CD4-positive, alpha-beta memory T cell (primary cell): ENCODE results near the gene RUNX2. TPM values are rescaled to one million over a fixed set of nuclear protein-coding genes. Genes with fewer than 3 reads are reported as not detected.

Experiments
- CTCF ChIA-PET: fragments of 350-600 bp; sonication (Branson Sonifier 250); formaldehyde crosslinking; loops from one replicate; lab custom pipeline; 2021; ENCODE audit warnings: inconsistent platforms; ENCODE audit not compliant: partially characterized antibody; lab: Charles Lee
- POLR2A ChIA-PET: fragments of 350-600 bp; sonication (Branson Sonifier 250); formaldehyde crosslinking; loops from one replicate; lab custom pipeline; 2021; ENCODE audit not compliant: partially characterized antibody; lab: Charles Lee
- DNase-seq, 5 donors: peaks; one replicate each; pipeline versions ENCODE4 v3.0.0 to v3.0.0-alpha.2; 2020 to 2022; ENCODE audit warnings: mixed read lengths in 1 of 5
- H3K27ac ChIP-seq: one replicate; pipeline ENCODE4 v1.7.0; 2013; ENCODE audit warnings: low read depth, low read length
- H3K27me3 ChIP-seq: 2 replicates; pipeline ENCODE4 v1.7.0; 2013; ENCODE audit warnings: mild to moderate bottlenecking, low read length, moderate library complexity; ENCODE audit not compliant: insufficient read depth
- H3K36me3 ChIP-seq: 2 replicates; pipeline ENCODE4 v1.7.0; 2013; ENCODE audit warnings: mild to moderate bottlenecking, low read length, moderate library complexity; ENCODE audit not compliant: insufficient read depth
- H3K4me1 ChIP-seq: 2 replicates; pipeline ENCODE4 v1.7.0; 2013; ENCODE audit warnings: mild to moderate bottlenecking, low read length, moderate library complexity; ENCODE audit not compliant: insufficient read depth
- H3K4me3 ChIP-seq, 2 donors: one replicate each; pipeline ENCODE4 v1.7.0; 2013; ENCODE audit warnings: low read length in 2 of 2, mild to moderate bottlenecking in 1 of 2
- H3K9me3 ChIP-seq, 2 donors: one replicate each; pipeline ENCODE4 v1.7.0; 2013; ENCODE audit warnings: low read length in 2 of 2, control low read depth in 1 of 2; ENCODE audit not compliant: control insufficient read depth in 1 of 2
- H3K27ac Mint-ChIP-seq, 7 donors: one replicate each; pipeline ENCODE4 v1.8.0; 2020 to 2021; ENCODE audit warnings: mixed read lengths in 7 of 7, mild to moderate bottlenecking in 6 of 7, inconsistent platforms in 3 of 7, moderate library complexity in 3 of 7
- H3K27me3 Mint-ChIP-seq, 2 donors: one replicate each; pipeline ENCODE4 v1.8.0; 2020 to 2021; ENCODE audit warnings: mixed read lengths in 2 of 2
- H3K36me3 Mint-ChIP-seq, 2 donors: one replicate each; pipeline ENCODE4 v1.8.0; 2020 to 2021; ENCODE audit warnings: mixed read lengths in 2 of 2, inconsistent platforms in 1 of 2, mild to moderate bottlenecking in 1 of 2
- H3K4me1 Mint-ChIP-seq, 4 donors: one replicate each; pipeline ENCODE4 v1.8.0; 2020 to 2021; ENCODE audit warnings: mixed read lengths in 4 of 4, mild to moderate bottlenecking in 1 of 4
- H3K4me3 Mint-ChIP-seq, 8 donors: one replicate each; pipeline ENCODE4 v1.8.0; 2020 to 2021; ENCODE audit warnings: mixed read lengths in 8 of 8, mild to moderate bottlenecking in 7 of 8, moderate library complexity in 6 of 8, inconsistent platforms in 3 of 8
- H3K9me3 Mint-ChIP-seq, 8 donors: one replicate each; pipeline ENCODE4 v1.8.0; 2020 to 2021; ENCODE audit warnings: mixed read lengths in 8 of 8, mild to moderate bottlenecking in 5 of 8, inconsistent platforms in 3 of 8, moderate library complexity in 1 of 8
- intact Hi-C: fragments of 100-400 bp; cut with micrococcal nuclease; formaldehyde crosslinking; loops from one replicate; pipeline ENCODE4 v1.15.1; 2023
- polyA plus RNA-seq, 2 donors: library from polyadenylated mRNA; unstranded; fragments of 300-500 nt; fragmentation: Illumina TruSeq; gene quantifications; one replicate each; pipeline ENCODE4 v1.2.3, GENCODE V29; 2021
- total RNA-seq, 2 experiments: library from RNA; stranded (reverse); gene quantifications; one replicate each; pipeline ENCODE4 v1.2.3, GENCODE V29; 2021

The RUNX2 gene
- total and polyA plus RNA-seq, 4 experiments from 2014 or later: 4.5 to 26.6 (median 23.3) TPM

DNA sequence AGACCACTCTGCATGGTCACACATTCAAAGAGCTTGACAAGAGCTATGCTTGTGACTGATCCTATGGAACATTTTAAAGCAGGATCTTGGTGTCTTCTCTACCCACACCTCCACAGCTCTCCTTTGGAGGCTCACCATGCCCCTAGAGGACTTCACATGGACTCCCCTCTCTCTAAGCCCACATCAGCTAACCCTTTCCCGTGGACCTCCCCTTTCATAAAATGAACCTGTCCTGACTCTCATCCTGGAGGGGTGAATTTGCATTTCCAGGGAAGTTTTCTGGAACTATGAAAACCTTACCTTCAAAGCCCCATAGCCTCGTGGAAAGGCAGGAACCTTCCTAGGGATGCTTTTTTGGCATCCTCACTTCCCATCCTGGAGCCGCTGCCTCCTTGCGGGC is 234.0 kb downstream of the RUNX2 start:
- H3K4me1 Mint-ChIP-seq: peaks cover 1 to 13% (median 6%) of the 10 kb centered on the region in 4 donors
- no peak overlapping the region for H3K4me3 ChIP-seq
- H3K27me3 Mint-ChIP-seq: no peaks in the 10 kb centered on the region
- intact Hi-C loops: no loop called here
- H3K9me3 ChIP-seq: no peaks in the 10 kb centered on the region
- DNase-seq: no peak
- no peak overlapping the region for H3K27ac ChIP-seq
- no peak overlapping the region for H3K27ac Mint-ChIP-seq
- H3K27me3 ChIP-seq: no peaks in the 10 kb centered on the region
- no peaks in the 10 kb centered on the region for H3K36me3 ChIP-seq
- ChIA-PET POLR2A (no interaction called here), CTCF (no interaction called here)
- H3K36me3 Mint-ChIP-seq: peaks cover 0 to 10% of the 10 kb centered on the region in 2 donors
- no peaks in the 10 kb centered on the region for H3K4me1 ChIP-seq
- no peak overlapping the region for H3K4me3 Mint-ChIP-seq
- H3K9me3 Mint-ChIP-seq: peaks cover 0 to 2% (median 0%) of the 10 kb centered on the region in 8 donors

DNA sequence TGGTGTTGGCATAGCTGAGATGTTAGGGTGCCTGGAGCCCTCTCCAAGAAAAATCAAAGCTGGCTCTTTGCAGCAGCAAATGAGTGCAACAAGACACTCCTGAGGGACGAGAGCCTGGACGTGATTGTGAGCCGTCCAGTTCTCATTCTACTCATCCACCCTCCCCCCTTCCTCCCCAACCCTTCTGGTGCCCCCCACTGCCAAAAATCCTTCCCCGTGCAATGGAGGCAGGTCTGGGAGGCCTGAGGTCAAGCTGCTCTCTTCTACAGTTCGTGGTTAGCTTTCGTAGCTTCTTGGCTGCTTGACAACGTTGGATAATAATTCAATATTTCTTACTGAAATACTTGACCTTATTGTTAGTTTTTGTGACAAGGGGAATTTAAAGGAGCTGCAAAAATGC is 234.9 kb downstream of the RUNX2 start:
- no peak overlapping the region for H3K4me3 Mint-ChIP-seq
- ChIA-PET CTCF (interaction anchor here (1.1 to 1.6 kb wide), 3 partner anchors 9 to 139 kb away, joined by 3 to 4 read pairs (median 3); no protein-coding TSS in a partner anchor), POLR2A (no interaction called here)
- Histone ChIP-seq H3K4me3 (no peak overlapping the region), H3K4me1 (no peaks in the 10 kb centered on the region), H3K36me3 (no peaks in the 10 kb centered on the region), H3K27me3 (no peaks in the 10 kb centered on the region), H3K9me3 (no peaks in the 10 kb centered on the region), H3K27ac (no peak overlapping the region)
- H3K36me3 Mint-ChIP-seq: peaks cover 0 to 8% of the 10 kb centered on the region in 2 donors
- no peaks in the 10 kb centered on the region for H3K27me3 Mint-ChIP-seq
- intact Hi-C loops: no loop called here
- peaks cover 0 to 2% (median 0%) of the 10 kb centered on the region in 8 donors for H3K9me3 Mint-ChIP-seq
- no peak overlapping the region for H3K27ac Mint-ChIP-seq
- H3K4me1 Mint-ChIP-seq: peaks cover 1 to 10% (median 4%) of the 10 kb centered on the region in 4 donors
- no peak for DNase-seq

DNA sequence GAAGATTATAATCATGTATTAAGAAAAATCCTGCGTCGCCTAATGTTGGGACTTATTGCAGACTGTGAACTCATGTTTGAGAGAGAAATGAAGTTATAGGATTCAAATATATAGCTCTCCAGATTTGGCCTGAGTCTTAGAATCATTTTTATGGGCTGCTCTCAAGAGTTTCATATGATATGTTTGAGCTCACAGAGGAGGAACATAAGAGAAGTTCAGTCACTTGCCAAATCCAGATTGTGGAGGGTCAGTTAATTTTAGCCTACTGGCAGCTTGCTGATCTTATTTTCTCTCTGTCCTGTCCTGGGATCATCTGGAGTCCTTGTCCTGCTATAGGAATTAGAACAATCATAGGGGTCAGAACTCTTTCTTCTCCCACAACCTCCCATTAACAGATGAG is 235.7 kb downstream of the RUNX2 start:
- Mint-ChIP-seq H3K9me3 (peaks cover 0 to 2% (median 0%) of the 10 kb centered on the region in 8 donors), H3K36me3 (peaks cover 0 to 12% of the 10 kb centered on the region in 2 donors), H3K4me1 (peaks cover 3 to 15% (median 7%) of the 10 kb centered on the region in 4 donors), H3K27me3 (no peaks in the 10 kb centered on the region), H3K4me3 (no peak overlapping the region), H3K27ac (peak overlapping the region in 1 of 7 donors; percentile 20)
- no peaks in the 10 kb centered on the region for H3K4me1 ChIP-seq
- H3K36me3 ChIP-seq: no peaks in the 10 kb centered on the region
- no peak overlapping the region for H3K4me3 ChIP-seq
- H3K27me3 ChIP-seq: no peaks in the 10 kb centered on the region
- ChIA-PET CTCF (interaction anchor here (0.7 to 1.6 kb wide), 4 partner anchors 8 to 140 kb away, joined by 3 to 4 read pairs (median 3); no protein-coding TSS in a partner anchor), POLR2A (interaction anchor here (1.0 to 1.1 kb wide), 3 partner anchors 20 to 142 kb away, joined by 3 to 4 read pairs (median 3); no protein-coding TSS in a partner anchor)
- intact Hi-C loops: no loop called here
- DNase-seq: no peak
- no peak overlapping the region for H3K27ac ChIP-seq
- no peaks in the 10 kb centered on the region for H3K9me3 ChIP-seq

DNA sequence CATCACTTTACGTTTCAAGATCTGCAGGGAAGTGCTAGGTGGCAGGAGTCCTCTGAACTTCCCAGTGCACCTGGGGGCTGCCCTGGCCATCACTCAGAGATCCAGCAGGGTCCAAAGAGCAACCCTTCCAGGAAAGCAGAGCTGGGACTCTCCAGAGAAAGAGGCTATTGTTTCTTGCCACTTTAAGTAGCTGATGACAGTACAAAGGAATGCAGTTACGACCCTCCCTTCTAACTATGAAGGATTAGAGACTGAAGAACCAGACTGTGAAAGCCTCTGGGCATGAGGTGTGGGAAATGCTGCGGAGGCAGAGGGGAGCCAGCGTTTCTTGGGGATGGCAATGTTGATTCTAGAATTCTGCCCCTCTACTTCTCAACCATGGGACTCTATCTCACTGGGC is 238.8 kb downstream of the RUNX2 start:
- POLR2A ChIA-PET: no interaction called here
- Mint-ChIP-seq H3K27ac (no peak overlapping the region), H3K4me1 (peaks cover 2 to 20% (median 17%) of the 10 kb centered on the region in 4 donors), H3K9me3 (peaks cover 0 to 2% (median 0%) of the 10 kb centered on the region in 8 donors), H3K36me3 (peaks cover 0 to 15% of the 10 kb centered on the region in 2 donors), H3K27me3 (no peaks in the 10 kb centered on the region), H3K4me3 (no peak overlapping the region)
- Histone ChIP-seq H3K27ac (no peak overlapping the region), H3K4me3 (no peak overlapping the region), H3K4me1 (no peaks in the 10 kb centered on the region), H3K27me3 (no peaks in the 10 kb centered on the region), H3K36me3 (no peaks in the 10 kb centered on the region), H3K9me3 (no peaks in the 10 kb centered on the region)
- CTCF ChIA-PET: interaction anchor here (1.3 kb wide), 1 partner anchor 148 kb away, joined by 3 read pairs; no protein-coding TSS in a partner anchor
- no peak for DNase-seq
- intact Hi-C loops: no loop called here

DNA sequence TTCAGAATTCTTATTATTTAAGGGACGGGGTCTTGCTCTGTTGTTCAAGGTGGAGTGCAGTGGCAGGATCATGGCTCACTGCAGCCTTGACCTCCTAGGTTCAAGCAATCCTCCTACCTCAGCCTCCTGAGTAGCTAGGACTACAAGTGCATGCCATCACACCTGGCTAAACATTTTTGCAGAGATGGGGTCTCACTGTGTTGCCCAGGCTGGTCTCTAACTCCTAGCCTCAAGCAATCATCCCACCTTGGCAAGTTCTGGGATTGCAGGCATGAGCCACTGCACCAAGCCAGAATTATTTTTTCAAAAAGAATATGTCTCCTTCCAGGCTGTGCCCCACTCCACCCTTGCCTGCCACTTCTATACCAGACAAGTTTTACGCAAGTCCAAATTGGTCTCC is 239.7 kb downstream of the RUNX2 start:
- H3K9me3 ChIP-seq: no peaks in the 10 kb centered on the region
- ChIA-PET CTCF (no interaction called here), POLR2A (no interaction called here)
- intact Hi-C loops: no loop called here
- H3K27me3 ChIP-seq: no peaks in the 10 kb centered on the region
- peaks cover 7 to 27% (median 22%) of the 10 kb centered on the region in 4 donors for H3K4me1 Mint-ChIP-seq
- no peak overlapping the region for H3K4me3 Mint-ChIP-seq
- no peaks in the 10 kb centered on the region for H3K36me3 ChIP-seq
- H3K27me3 Mint-ChIP-seq: no peaks in the 10 kb centered on the region
- no peak overlapping the region for H3K27ac Mint-ChIP-seq
- H3K4me3 ChIP-seq: no peak overlapping the region
- H3K27ac ChIP-seq: no peak overlapping the region
- peaks cover 0 to 2% (median 0%) of the 10 kb centered on the region in 8 donors for H3K9me3 Mint-ChIP-seq
- H3K4me1 ChIP-seq: peaks cover 6% of the 10 kb centered on the region
- H3K36me3 Mint-ChIP-seq: peaks cover 0 to 15% of the 10 kb centered on the region in 2 donors
- DNase-seq: no peak

DNA sequence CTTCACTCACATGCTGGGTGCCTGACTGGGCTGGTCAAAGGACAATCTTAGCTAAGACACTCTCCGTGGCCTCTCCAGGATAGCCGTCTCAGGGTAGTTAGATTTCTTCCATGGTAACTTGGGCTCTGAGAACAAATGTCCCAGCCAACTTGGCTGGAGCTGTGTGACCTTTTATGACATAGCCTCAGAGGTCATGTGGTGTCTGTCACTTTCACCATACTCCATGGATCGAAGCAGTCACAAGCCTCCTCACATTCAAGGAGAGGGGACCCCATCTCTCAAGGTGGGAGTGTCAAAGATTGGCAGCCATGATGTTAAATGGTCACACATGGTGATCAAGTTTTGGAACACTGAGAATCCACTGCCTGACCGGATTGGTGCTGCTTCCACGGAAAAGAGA is 240.5 kb downstream of the RUNX2 start:
- Mint-ChIP-seq H3K9me3 (peaks cover 0 to 2% (median 0%) of the 10 kb centered on the region in 8 donors), H3K27me3 (no peaks in the 10 kb centered on the region), H3K27ac (peak overlapping the region in 1 of 7 donors; percentile 76), H3K4me3 (no peak overlapping the region), H3K4me1 (peaks cover 12 to 34% (median 29%) of the 10 kb centered on the region in 4 donors), H3K36me3 (peaks cover 0 to 15% of the 10 kb centered on the region in 2 donors)
- ChIA-PET CTCF (no interaction called here), POLR2A (no interaction called here)
- no peak overlapping the region for H3K27ac ChIP-seq
- H3K9me3 ChIP-seq: no peaks in the 10 kb centered on the region
- H3K4me3 ChIP-seq: no peak overlapping the region
- H3K27me3 ChIP-seq: no peaks in the 10 kb centered on the region
- intact Hi-C loops: no loop called here
- H3K4me1 ChIP-seq: peaks cover 13% of the 10 kb centered on the region
- DNase-seq: no peak
- H3K36me3 ChIP-seq: no peaks in the 10 kb centered on the region

DNA sequence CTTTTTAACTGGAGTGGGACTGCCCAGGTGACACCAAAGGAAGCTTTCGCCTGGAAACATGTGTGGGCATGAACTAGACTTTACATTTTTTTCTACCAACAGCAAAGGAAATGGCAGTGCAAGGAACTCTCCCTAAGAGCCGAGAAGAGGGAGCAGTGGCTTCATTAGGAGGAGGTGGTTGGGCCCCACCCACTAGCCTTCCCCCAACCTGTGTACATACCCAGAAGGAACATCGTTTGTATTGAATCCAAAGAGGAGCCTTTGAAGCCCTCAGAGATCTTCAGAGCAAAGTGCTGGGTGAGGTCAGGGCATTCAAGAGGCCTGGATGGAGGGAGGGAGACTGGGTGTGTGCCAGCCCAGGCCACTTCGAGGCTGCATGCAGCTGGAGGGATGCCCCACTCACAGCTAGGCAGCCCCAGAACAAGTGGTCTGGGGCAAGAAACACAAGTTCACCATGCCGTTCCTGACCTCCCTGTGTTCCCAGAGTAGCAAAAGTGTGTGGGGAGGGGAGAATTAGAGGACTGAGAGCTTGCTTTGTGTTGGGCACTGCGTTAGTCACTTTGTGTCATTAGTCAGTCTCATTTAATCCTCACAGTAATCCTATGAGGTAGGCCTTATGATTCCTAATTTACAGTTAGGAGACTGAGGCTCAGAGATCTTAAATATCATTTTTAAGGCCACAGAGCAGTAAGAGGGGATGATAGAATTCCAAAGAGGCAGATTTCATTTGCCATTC is 241.2 kb downstream of the RUNX2 start:
- no peaks in the 10 kb centered on the region for H3K9me3 ChIP-seq
- peaks cover 16% of the 10 kb centered on the region for H3K4me1 ChIP-seq
- ChIA-PET POLR2A (no interaction called here), CTCF (no interaction called here)
- H3K4me3 Mint-ChIP-seq: no peak overlapping the region
- H3K9me3 Mint-ChIP-seq: peaks cover 0 to 2% (median 0%) of the 10 kb centered on the region in 8 donors
- H3K4me3 ChIP-seq: no peak overlapping the region
- H3K27ac ChIP-seq: no peak overlapping the region
- no peak for DNase-seq
- no peaks in the 10 kb centered on the region for H3K27me3 ChIP-seq
- H3K4me1 Mint-ChIP-seq: peaks cover 17 to 42% (median 33%) of the 10 kb centered on the region in 4 donors
- peaks cover 0 to 15% of the 10 kb centered on the region in 2 donors for H3K36me3 Mint-ChIP-seq
- H3K36me3 ChIP-seq: no peaks in the 10 kb centered on the region
- H3K27me3 Mint-ChIP-seq: no peaks in the 10 kb centered on the region
- intact Hi-C loops: no loop called here
- H3K27ac Mint-ChIP-seq: peak overlapping the region in 4 of 7 donors; percentile 34 to 76 (median 43)
